SW 1271 (cell line): Measurements from ENCODE around the gene SUCO.
"Not testable (repeated sequence)": the region's sequence is repeated elsewhere in the genome, so short reads cannot be mapped to it uniquely, and the experiment has no call there.

Source experiments
- DNase-seq, 2 experiments: peaks; one replicate each; lab custom pipeline; 2025; lab: John Stamatoyannopoulos, UW

Gene SUCO

DNA sequence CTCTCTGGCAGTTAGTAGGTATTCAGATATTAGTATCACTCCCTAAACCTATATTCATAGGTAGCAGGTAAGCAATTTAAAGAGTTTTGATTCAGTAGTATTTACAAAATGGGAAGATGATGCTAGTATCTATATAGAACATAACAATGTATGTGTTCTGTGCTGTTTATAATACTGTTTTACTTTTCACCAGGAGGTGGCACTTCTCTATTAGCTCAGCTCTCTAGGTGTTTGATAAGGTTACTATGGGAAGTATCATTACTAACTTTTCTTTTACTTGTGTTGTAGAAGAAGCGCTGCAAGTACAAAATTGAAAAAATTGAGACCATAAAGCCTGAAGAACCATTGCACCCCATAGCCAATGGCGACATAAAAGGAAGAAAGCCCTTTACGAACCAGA is 76.6 kb downstream of the SUCO start:
- DNase-seq = peak in 1 of 2 experiments; percentile 5

DNA sequence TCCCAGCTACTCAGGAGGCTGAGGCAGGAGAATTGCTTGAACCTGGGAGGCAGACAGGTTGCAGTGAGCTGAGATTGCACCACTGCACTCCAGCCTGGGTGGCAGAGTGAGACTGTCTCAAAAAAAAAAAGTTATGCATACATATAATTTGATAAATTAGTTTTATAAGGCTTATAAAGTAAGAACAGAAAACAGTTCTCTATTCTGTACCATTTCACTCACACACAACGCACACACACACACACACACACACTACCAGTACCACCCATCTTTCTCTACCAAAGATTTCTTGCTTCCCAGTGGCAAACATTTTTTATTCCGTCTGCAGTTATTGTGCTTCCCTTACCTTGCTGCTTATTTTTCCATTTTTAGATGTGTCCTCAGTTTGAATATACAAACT is 79.5 kb downstream of the SUCO start:
- no peak for DNase-seq

DNA sequence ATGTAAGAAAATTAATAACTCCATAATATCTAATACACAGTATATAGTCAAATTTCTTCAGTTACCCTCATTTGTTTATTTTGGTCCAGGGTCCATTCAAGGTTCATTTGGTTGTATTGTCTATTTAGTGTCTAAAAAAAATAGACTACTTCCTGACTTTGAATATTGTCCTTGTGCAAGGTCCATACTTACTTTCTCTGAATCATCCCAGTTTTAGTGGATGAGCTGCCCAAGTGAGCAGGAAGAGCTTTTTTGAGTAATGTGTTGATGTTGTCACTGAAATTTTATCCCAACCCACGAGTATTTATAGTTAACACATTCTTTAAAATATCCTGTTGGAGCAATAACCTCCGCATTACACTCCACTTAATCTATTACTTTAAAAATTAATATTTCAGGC is 80.3 kb downstream of the SUCO start:
- DNase-seq = no peak

DNA sequence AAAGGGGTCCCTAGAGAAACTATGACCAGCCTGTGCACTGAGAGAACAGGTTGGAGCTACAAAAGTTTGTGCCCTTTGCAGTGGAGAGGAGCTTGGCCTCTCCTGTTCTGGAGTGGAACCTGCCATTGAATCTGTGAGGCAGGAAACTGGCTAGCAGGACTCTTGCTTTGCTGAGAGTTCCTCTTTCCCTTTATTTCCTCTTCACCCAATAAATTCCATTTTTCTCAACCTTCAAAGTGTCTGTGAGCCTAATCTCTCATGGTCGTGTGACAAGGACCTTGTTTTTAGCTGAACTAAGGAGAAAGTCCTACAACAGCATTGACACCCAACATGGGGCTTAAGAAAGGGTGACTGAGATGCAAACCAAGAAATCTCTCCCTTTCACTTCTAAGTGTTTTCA is 83.2 kb downstream of the SUCO start:
- DNase-seq = no peak

DNA sequence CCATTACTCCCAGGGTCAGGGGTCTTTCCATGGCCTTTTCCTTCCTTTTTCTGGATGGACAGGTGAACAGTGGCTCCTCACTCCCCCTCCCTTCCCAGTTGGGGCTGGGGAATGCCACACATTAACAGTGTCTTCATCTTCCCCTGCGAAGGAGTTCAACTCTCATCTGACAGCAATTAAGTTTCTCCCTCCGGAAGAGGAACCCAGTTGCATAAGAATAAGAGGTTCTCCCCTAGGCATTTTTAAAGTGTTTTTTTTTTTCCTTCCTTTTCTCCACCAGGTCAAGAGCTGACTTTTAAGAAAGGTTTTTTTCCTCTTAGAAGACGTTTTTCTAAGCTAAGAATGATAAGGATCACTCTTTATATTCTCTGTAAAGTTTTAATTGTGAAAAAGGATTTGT is 83.7 kb downstream of the SUCO start:
- DNase-seq = no peak

GRCh38 chr1:172620603-172621002 is 87.7 kb downstream of the SUCO start:
- not testable (repeated sequence) for DNase-seq

- no peak for DNase-seq
These were observed 89.6 kb downstream of the SUCO start for GRCh38 chr1:172622541-172622940.

DNA sequence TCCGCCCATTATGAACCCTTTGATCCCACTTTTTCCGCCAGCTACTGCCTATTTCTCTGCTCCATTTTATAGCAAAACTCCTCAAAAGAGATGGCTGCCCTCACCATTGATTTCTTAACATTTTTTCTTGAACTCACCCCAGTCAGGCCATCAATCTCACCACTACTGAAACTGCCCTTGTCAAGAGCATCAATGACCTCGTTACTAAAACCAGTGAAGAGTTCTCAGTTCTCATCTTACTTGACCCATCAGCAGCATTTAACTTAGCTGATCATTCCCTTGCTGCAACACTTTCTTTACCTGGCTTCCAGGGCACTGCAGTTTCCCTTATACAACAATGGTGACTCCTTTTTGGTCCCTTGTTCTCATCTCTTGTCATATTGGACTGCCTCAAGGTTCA is 90.8 kb downstream of the SUCO start:
- no peak for DNase-seq

GRCh38 chr1:172626845-172627244 is 93.9 kb downstream of the SUCO start:
- no peak for DNase-seq

DNA sequence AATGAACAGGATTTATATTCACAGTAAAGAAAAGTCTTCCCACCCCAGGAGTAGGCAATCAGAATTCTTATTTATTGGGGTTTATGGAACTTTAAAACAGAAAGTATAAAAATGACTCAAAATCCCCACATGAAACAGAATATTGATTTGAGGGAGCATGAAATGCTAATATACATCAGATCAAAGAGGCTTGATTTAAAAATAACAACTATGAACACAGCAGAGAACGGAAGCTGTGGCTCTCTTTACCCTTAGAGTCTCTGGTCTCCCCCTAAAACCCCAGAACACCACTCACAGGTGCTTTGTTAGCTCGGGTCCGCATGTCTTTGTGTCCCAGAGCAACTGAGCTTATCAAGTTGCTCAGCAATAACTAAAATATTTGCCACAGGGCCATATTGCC is 94.8 kb downstream of the SUCO start:
- DNase-seq = no peak

- DNase-seq = no peak
These were observed 95.5 kb downstream of the SUCO start for GRCh38 chr1:172628401-172628800.

DNA sequence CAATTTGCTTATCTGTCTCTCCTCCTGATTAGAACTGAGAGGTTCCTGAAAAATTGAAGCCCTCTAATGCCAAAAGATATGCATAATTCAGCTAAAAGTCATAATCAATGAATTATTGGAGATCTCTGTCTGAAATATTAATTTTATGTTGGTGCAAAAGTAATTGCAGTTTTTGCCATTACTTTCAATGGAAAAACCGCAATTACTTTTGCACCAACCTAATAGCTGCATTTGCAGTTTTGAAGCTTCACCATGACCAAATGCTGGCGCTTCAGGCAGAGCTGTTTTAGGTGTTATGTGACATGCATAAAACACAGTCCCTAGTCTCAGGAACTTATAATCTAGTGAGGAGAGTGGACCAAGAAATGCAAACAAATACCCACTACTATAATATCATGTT is 96.2 kb downstream of the SUCO start:
- no peak for DNase-seq

GRCh38 chr1:172629638-172630037 is 96.7 kb downstream of the SUCO start:
- no peak for DNase-seq

- no peak for DNase-seq
These were observed 97.3 kb downstream of the SUCO start for GRCh38 chr1:172630056-172630818.

DNA sequence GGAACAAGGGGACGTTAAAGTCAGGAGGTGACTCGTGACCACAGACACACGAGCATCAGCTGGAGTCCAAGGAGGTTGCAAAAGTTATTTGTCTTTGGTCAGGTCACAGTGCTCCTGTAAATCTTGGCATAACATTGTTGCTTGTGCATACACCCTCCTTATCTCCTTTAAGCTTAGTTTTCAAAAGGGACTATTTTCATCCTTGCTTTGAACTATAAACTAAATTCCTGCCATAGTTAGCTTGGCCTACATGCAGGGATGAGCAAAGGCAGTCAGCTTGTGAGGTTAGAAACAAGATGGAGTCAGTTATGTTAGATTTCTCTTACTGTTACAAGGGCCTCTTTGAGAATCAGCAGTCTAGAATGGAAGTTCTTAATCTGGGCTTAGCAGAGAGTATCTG is 97.9 kb downstream of the SUCO start:
- DNase-seq = no peak

- peak in 1 of 2 experiments; percentile 15 for DNase-seq
These were observed 104.6 kb downstream of the SUCO start for GRCh38 chr1:172637522-172637921.

DNA sequence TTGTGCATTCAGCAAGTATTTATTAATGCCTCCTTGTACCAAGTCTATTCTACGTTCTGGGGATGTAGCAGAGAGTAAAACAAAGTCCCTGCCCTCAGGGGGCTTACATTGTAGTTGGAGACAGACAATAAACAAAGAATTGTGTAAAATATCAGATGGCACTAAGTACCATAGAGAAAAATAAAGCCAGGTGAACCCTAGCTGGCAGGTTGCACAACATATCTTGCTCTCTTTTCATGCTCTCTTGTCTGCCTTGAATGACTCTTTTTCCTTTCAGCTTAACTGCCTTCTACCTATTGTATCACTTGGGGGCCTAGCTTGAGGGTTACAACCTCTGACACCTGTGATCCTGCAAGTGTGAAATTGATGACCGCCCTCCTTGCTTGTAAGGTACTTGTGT is 105.3 kb downstream of the SUCO start:
- DNase-seq = no peak

- DNase-seq = peak; percentile 55 to 72
These were observed 106.2 kb downstream of the SUCO start for GRCh38 chr1:172638885-172639831.

DNA sequence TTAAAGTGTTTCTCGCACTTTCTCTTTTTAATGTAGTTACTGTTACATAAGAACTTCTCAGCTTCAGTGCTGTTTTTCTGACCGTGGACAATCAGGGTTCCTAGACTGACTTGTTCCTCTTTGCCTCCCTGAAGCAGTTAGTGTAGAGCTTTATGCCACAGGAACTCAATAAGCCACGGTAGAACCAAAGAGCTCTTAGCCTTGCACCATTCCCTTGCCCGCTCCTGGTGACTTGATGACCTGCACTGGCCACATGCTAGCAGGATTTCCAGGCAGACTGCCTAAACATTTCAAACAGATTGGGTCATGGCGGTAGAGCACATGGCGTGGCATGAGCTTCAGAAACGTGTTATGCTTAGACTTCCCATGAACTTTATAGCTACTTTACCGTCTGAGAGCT is 107.2 kb downstream of the SUCO start:
- no peak for DNase-seq

GRCh38 chr1:172641492-172641891 is 108.5 kb downstream of the SUCO start:
- DNase-seq = no peak

DNA sequence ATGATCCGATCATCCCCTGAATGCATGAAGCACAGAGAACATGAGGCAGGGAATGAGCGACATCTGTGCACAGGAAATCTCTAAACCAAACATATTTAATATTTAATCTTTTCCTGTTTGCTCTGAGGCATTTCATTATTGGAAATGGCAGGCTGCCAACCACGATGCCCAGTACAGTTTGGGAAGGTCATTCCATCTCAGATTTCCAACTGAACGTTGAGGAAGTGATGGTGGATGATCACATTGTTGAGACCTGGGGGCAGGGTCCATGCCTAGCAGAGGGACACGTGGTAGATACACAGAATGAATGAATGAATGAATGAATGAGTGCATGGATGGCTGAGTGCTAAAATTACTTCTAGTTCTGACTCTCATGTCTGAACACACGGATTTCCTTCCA is 110.0 kb downstream of the SUCO start:
- DNase-seq = no peak

- no peak for DNase-seq
These were observed 113.7 kb downstream of the SUCO start for GRCh38 chr1:172646653-172647052.

DNA sequence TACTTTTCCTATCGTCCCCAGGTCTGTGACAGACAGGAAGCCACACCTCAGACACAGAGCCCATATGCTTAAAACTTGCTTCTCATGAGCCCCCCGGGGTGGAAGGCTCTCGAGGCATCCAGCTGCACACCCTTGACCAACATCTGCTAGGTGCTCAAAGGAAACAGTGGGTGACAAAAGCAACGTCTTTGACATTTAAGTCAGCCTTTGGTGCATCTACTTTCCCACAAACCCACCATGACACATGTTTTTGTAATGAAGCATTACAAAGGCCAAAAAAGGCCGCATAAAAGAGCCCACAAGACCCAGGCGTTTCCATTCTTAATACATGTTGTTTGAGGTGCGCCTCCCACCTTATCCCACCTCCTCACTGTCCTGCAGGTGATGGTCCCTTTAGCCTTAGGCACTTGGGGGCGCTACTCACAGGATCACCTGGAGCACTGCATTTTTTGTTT is 114.2 kb downstream of the SUCO start:
- DNase-seq = no peak
